NB4 (cell line): ENCODE measurements around the gene MTARC1.

Experiments used
- MYC ChIP-seq: IDR thresholded peaks from 2 replicates; pipeline ENCODE4 v1.6.1; 2011; ENCODE audit warnings: low read depth, low read length
- POLR2A ChIP-seq: IDR thresholded peaks from 2 replicates; pipeline ENCODE4 v1.6.1; 2011; ENCODE audit warnings: mild to moderate bottlenecking; ENCODE audit not compliant: insufficient read length; ENCODE audit errors: extremely low read depth
- TF ChIP-seq, protein P1 (sequence below): IDR thresholded peaks from one replicate; pipeline ENCODE4 v1.5.1; 2012; ENCODE audit warnings: low read depth, low read length
- TF ChIP-seq, protein P2 (sequence below): IDR thresholded peaks from 2 replicates; pipeline ENCODE4 v1.6.1; 2011; ENCODE audit warnings: low read depth, low read length

DNA sequence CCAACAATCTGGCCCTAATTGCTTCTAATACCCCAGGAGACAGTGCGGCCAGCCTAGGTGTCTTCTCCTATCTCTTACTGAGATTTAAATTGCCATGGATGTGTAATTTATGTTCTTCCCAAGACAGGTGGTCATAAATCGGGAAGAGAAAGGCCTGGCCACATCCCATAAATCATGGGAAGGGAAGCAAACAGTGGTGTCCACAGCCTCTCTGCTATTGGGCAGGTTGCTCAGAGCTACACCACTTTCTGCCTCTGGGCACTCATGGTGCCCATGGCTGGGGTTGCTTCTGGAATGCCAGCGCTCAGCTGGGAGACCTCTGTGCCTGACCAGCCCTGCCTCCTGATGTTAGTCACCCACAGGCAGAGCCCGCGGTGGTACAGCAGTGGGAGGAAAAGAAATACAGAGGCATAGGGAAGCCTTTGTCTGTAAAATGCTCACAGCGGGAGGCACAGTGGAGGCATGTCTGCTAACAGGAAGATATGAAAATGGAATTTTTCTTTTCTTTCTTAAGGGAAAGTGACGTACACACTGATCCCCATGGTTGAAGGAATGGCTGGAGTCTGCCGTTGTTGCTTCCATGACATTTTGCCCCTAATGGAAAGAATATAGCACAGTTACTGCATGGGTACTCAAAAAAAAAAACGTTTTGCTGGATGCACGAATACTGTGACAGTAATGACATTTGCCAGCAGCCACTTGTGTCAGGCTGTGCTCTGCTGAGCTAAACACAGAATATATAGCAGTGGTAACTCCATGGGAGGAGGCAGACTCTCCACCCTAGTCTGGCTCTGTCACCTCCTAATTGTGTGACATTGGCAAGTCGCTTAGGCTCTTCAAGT is 21.9 kb downstream of the MTARC1 start:
- TF ChIP-seq, protein P1, sequence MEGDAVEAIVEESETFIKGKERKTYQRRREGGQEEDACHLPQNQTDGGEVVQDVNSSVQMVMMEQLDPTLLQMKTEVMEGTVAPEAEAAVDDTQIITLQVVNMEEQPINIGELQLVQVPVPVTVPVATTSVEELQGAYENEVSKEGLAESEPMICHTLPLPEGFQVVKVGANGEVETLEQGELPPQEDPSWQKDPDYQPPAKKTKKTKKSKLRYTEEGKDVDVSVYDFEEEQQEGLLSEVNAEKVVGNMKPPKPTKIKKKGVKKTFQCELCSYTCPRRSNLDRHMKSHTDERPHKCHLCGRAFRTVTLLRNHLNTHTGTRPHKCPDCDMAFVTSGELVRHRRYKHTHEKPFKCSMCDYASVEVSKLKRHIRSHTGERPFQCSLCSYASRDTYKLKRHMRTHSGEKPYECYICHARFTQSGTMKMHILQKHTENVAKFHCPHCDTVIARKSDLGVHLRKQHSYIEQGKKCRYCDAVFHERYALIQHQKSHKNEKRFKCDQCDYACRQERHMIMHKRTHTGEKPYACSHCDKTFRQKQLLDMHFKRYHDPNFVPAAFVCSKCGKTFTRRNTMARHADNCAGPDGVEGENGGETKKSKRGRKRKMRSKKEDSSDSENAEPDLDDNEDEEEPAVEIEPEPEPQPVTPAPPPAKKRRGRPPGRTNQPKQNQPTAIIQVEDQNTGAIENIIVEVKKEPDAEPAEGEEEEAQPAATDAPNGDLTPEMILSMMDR: no peak
- TF ChIP-seq, protein P2, sequence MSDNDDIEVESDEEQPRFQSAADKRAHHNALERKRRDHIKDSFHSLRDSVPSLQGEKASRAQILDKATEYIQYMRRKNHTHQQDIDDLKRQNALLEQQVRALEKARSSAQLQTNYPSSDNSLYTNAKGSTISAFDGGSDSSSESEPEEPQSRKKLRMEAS: no peak
- TF ChIP-seq POLR2A (no peak), MYC (no peak)
